T-helper 9 cell (primary cell): Measurements from ENCODE around the gene TGFBR3.

Experiments
- DNase-seq: peaks from one replicate; pipeline ENCODE4 v3.0.0-alpha.2; 2020

TGFBR3 gene

GRCh38 chr1:91754348-91754747, 131.6 kb downstream of the TGFBR3 start:
- no peak for DNase-seq

- no peak for DNase-seq
These were observed 132.1 kb downstream of the TGFBR3 start for GRCh38 chr1:91753878-91754277.

- no peak for DNase-seq
These were observed 133.6 kb downstream of the TGFBR3 start for GRCh38 chr1:91752324-91752723.

GRCh38 chr1:91751275-91751674, 134.7 kb downstream of the TGFBR3 start:
- DNase-seq: no peak

GRCh38 chr1:91750398-91750996, 135.5 kb downstream of the TGFBR3 start:
- DNase-seq: no peak

- no peak for DNase-seq
These were observed 136.1 kb downstream of the TGFBR3 start for GRCh38 chr1:91749788-91750231.

GRCh38 chr1:91747666-91748065, 138.3 kb downstream of the TGFBR3 start:
- DNase-seq: no peak

- no peak for DNase-seq
These were observed 139.1 kb downstream of the TGFBR3 start for GRCh38 chr1:91746728-91747338.

- no peak for DNase-seq
These were observed 140.1 kb downstream of the TGFBR3 start for GRCh38 chr1:91745640-91746373.

- DNase-seq: no peak
These were observed 140.9 kb downstream of the TGFBR3 start for GRCh38 chr1:91744953-91745639.

- no peak for DNase-seq
These were observed 143.1 kb downstream of the TGFBR3 start for GRCh38 chr1:91742848-91743292.

- no peak for DNase-seq
These were observed 144.0 kb downstream of the TGFBR3 start for GRCh38 chr1:91741906-91742305.

GRCh38 chr1:91741301-91741700, 144.7 kb downstream of the TGFBR3 start:
- DNase-seq: no peak

- no peak for DNase-seq
These were observed 148.3 kb downstream of the TGFBR3 start for GRCh38 chr1:91737650-91738049.

- DNase-seq: no peak
These were observed 149.0 kb downstream of the TGFBR3 start for GRCh38 chr1:91736715-91737615.

GRCh38 chr1:91736146-91736714, 149.7 kb downstream of the TGFBR3 start:
- DNase-seq: no peak

GRCh38 chr1:91735266-91735845, 150.6 kb downstream of the TGFBR3 start:
- DNase-seq: no peak

- no peak for DNase-seq
These were observed 151.2 kb downstream of the TGFBR3 start for GRCh38 chr1:91734761-91735160.

- DNase-seq: no peak
These were observed 152.7 kb downstream of the TGFBR3 start for GRCh38 chr1:91733108-91733710.

GRCh38 chr1:91732291-91733107, 153.5 kb downstream of the TGFBR3 start:
- DNase-seq: no peak
